Heart right ventricle (tissue), 16 donors: ENCODE measurements around the gene NCAM2. TPM values are rescaled to one million over a fixed set of nuclear protein-coding genes. Genes with fewer than 3 reads are reported as not detected.

Source experiments
- ATAC-seq, 8 donors: fragments of 200-7000 bp; cut with Tn5 transposase; one replicate each; pipeline ENCODE4 v1.9.1; 2020; ENCODE audit warnings: mild to moderate bottlenecking in 8 of 8, moderate library complexity in 8 of 8, moderate number of reproducible peaks in 1 of 8
- DNase-seq, 2 donors: peaks; one replicate each; pipeline ENCODE4 v3.0.0-alpha.2; 2020
- H3K27ac ChIP-seq, 10 donors: fragments of 200-600 bp; sonication (generic) in 2 of 10; one replicate each; pipeline versions ENCODE4 v1.5.0 to v1.8.0; 2020 to 2022; ENCODE audit warnings: mild to moderate bottlenecking in 3 of 10
- H3K27me3 ChIP-seq, 7 donors: fragments of 200-600 bp; one replicate each; pipeline ENCODE4 v1.8.0; 2021 to 2022; ENCODE audit warnings: mild to moderate bottlenecking in 2 of 7
- H3K36me3 ChIP-seq, 9 donors: fragments of 200-600 bp; sonication (generic) in 1 of 9; one replicate each; pipeline versions ENCODE4 v1.5.0 to v1.8.0; 2020 to 2022; ENCODE audit warnings: mild to moderate bottlenecking in 2 of 9
- H3K4me1 ChIP-seq, 9 donors: fragments of 200-600 bp; sonication (generic) in 1 of 9; one replicate each; pipeline versions ENCODE4 v1.5.0 to v1.8.0; 2020 to 2022; ENCODE audit warnings: mild to moderate bottlenecking in 4 of 9
- H3K4me3 ChIP-seq, 10 donors: fragments of 200-600 bp; sonication (generic) in 2 of 10; one replicate each; pipeline versions ENCODE4 v1.5.0 to v1.8.0; 2020 to 2022; ENCODE audit warnings: mild to moderate bottlenecking in 7 of 10, moderate library complexity in 2 of 10
- H3K9me3 ChIP-seq, 11 donors: fragments of 200-600 bp in 10 of 11; sonication (generic) in 2 of 11; one replicate each; pipeline versions ENCODE4 v1.5.0 to v1.8.0; 2013 to 2022; ENCODE audit warnings: mild to moderate bottlenecking in 2 of 11, control low read depth in 1 of 11, moderate library complexity in 1 of 11
- CTCF ChIP-seq, 9 donors: fragments of 200-600 bp; sonication (generic) in 2 of 9; IDR thresholded peaks; one replicate each; pipeline versions ENCODE4 v1.5.0 to v1.8.0; 2021 to 2022; ENCODE audit warnings: antibody characterized with exemption in 9 of 9, mild to moderate bottlenecking in 5 of 9, moderate library complexity in 1 of 9
- WGBS, 2 donors: extraction: QIAGEN DNeasy Blood & Tissue Kit; methylation state at CpG; one replicate each; pipeline ENCODE4 v1.1.7; 2013; ENCODE audit warnings: inconsistent platforms in 1 of 2; 5-methylcytosine and 5-hydroxymethylcytosine counted together
- intact Hi-C, 10 donors: fragments of 100-400 bp; cut with DNase I; formaldehyde crosslinking; loops; one replicate each; pipeline versions ENCODE4 v1.11.1 to v1.14.2; 2022
- polyA plus RNA-seq, 2 donors: library from polyadenylated mRNA; stranded (reverse); fragments of 200-250 nt; gene quantifications; one replicate each; pipeline ENCODE4 v1.2.3, GENCODE V29; 2013
- total RNA-seq, 10 donors: library from RNA; stranded (reverse); fragmentation: NEBNext Ultra II Directional in 3 of 10; extraction: Animal tissue kit (Norgen Biotek cat#: 25700) in 3 of 10; gene quantifications; one replicate each; pipeline versions ENCODE4 v1.2.1 to v1.2.4, GENCODE V29; 2021 to 2023
- donor health status: Arrhythmogenic right ventricular cardiomyopathy.
- donor health status: ischemic (EF 13 %, LVEDD 7.1; RV severe dilation, severe dysfunction).
- donor health status: healthy with polysubstance abuse.
- donor health status: DM: no; HTN: yes; CAD: no.
- donor health status: DM: no; HTN: no; CAD: no.
- donor health status: ischemic (EF 25% LVEDD 6.9; RV normal size, moderate dysfunction).
- donor health status: ischemic (EF 25% LVEDD 5.7; RV mildly dilated, moderate dysfunction).
- donor health status: healthy.
- donor health status: DM: yes; HTN: yes; CAD: no.
- donor health status: Ischemic cardiomyopathy.
- donor health status: ischemic (EF 35%, LVEDD 5.7; RV mildly dilated, moderate dysfunction).
- donor health status: nonischemic (EF 11% LVEDD 7.7; RV severe dilation, severe dysfunction).
- donor health status: DM: yes; HTN: yes; CAD: no.
- donor health status: PGD.
- donor health status: ischemic (EF 29% LVEDD 5.4; RV normal size, mild dysfunction).
- donor health status: nonischemic (EF 23%, LVEDD 6.1; RV moderate dilation, normal function).

The NCAM2 gene
- total and polyA plus RNA-seq, 12 donors: 0.25 to 8.9 (median 3.1) TPM

GRCh38 chr21:21188513-21189195 lies 190.4 kb downstream of the NCAM2 start:
- Histone ChIP-seq H3K4me3 (no peak overlapping the region), H3K27ac (no peak overlapping the region), H3K27me3 (no peaks in the 10 kb centered on the region), H3K4me1 (peaks cover 0 to 11% (median 0%) of the 10 kb centered on the region in 9 donors), H3K9me3 (no peaks in the 10 kb centered on the region), H3K36me3 (no peaks in the 10 kb centered on the region)
- no peak for TF ChIP-seq CTCF (IDR thresholded peaks at IDR 0.05)
- intact Hi-C loops: no loop called here
- DNase-seq (no peak), ATAC-seq (no peak)
- 64 to 70% methylated on average over 2 of the region's 2 CpGs for WGBS, 2 donors

- Histone ChIP-seq H3K4me1 (peaks cover 0 to 34% (median 0%) of the 10 kb centered on the region in 9 donors), H3K4me3 (no peak overlapping the region), H3K27ac (no peak overlapping the region), H3K9me3 (no peaks in the 10 kb centered on the region), H3K27me3 (no peaks in the 10 kb centered on the region), H3K36me3 (no peaks in the 10 kb centered on the region)
- intact Hi-C loops: no loop called here
- DNase-seq (no peak), ATAC-seq (no peak)
- TF ChIP-seq CTCF (IDR thresholded peaks at IDR 0.05): no peak
- WGBS, 2 donors: 74 to 80% methylated on average over 1 of the region's 1 CpG
These were observed 197.3 kb downstream of the NCAM2 start for GRCh38 chr21:21195417-21195943.

GRCh38 chr21:21196087-21196486 lies 197.9 kb downstream of the NCAM2 start:
- Histone ChIP-seq H3K9me3 (no peaks in the 10 kb centered on the region), H3K27ac (no peak overlapping the region), H3K27me3 (no peaks in the 10 kb centered on the region), H3K36me3 (no peaks in the 10 kb centered on the region), H3K4me3 (no peak overlapping the region), H3K4me1 (peaks cover 0 to 36% (median 0%) of the 10 kb centered on the region in 9 donors)
- intact Hi-C loops: no loop called here
- no peak for TF ChIP-seq CTCF (IDR thresholded peaks at IDR 0.05)
- no peak for DNase-seq
- WGBS, 2 donors: 48 to 59% methylated on average over 3 of the region's 3 CpGs
- no peak for ATAC-seq

GRCh38 chr21:21196848-21197247 lies 198.6 kb downstream of the NCAM2 start:
- no peak overlapping the region for H3K4me3 ChIP-seq
- no peaks in the 10 kb centered on the region for H3K9me3 ChIP-seq
- WGBS, 2 donors: 83 to 85% methylated on average over 11 of the region's 11 CpGs
- no peak overlapping the region for H3K27ac ChIP-seq
- TF ChIP-seq CTCF (IDR thresholded peaks at IDR 0.05): no peak
- DNase-seq: no peak
- intact Hi-C loops: no loop called here
- H3K4me1 ChIP-seq: peaks cover 0 to 42% (median 0%) of the 10 kb centered on the region in 9 donors
- no peak for ATAC-seq
- H3K36me3 ChIP-seq: no peaks in the 10 kb centered on the region
- no peaks in the 10 kb centered on the region for H3K27me3 ChIP-seq
